ENCODE results near the gene BBS9. TPM values are rescaled to one million over a fixed set of nuclear protein-coding genes. Genes with fewer than 3 reads are reported as not detected.

Gene BBS9
- polyA plus RNA-seq, 1 experiment = 6.5 TPM

DNA sequence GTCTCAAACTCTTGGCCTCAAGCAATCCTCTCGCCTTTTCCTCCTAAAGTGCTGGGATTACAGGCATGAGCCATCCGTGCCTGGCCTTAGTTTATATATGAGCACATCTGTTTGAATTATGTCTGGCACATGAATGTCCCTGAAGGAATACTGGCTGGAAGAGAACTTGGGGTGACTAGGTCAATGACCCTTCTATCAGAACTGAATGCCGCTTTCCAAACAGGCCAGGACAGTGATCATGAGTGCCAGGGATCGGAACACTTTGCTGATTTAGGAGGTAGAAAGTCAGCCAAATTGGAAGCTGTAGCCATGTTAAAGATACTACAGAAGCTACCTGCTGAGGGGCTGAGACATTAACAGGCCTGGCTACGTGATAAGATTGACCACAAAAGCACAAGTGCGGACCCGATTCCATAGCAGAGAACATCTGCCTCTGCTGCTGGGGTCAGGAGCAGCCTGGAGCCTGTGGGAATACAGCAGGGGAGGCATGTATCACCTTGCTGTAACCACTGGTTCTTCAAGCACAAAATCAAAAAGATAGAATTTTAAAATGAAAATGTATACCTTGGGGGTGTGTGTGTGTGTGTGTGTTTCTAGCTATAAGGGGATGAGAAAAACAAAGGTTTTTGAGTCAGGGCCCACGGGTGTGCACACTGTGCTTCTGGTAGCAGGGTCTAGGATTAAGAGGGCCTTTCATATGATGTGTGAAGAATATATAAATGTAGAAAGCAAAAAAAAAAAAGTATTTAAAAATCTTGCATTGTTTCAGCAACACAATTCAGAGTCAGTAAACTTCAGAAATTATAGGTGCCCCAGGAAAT lies 293.7 kb downstream of the BBS9 start:
- no peaks in the 10 kb centered on the region for H3K36me3 ChIP-seq (ENCODE audit: control insufficient read depth, insufficient read depth, low read length)
- TF ChIP-seq, protein P1, sequence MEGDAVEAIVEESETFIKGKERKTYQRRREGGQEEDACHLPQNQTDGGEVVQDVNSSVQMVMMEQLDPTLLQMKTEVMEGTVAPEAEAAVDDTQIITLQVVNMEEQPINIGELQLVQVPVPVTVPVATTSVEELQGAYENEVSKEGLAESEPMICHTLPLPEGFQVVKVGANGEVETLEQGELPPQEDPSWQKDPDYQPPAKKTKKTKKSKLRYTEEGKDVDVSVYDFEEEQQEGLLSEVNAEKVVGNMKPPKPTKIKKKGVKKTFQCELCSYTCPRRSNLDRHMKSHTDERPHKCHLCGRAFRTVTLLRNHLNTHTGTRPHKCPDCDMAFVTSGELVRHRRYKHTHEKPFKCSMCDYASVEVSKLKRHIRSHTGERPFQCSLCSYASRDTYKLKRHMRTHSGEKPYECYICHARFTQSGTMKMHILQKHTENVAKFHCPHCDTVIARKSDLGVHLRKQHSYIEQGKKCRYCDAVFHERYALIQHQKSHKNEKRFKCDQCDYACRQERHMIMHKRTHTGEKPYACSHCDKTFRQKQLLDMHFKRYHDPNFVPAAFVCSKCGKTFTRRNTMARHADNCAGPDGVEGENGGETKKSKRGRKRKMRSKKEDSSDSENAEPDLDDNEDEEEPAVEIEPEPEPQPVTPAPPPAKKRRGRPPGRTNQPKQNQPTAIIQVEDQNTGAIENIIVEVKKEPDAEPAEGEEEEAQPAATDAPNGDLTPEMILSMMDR (IDR thresholded peaks at IDR 0.05; ENCODE audit: insufficient read depth, low read depth, low read length) = no peak
- DNase-seq (ENCODE audit: low read depth) = no peak
- no peaks in the 10 kb centered on the region for H3K27me3 ChIP-seq (ENCODE audit: control insufficient read depth, insufficient read depth, low read length)
- CTCF ChIA-PET = interaction anchor here (0.6 to 1.7 kb wide), 4 partner anchors 12 to 510 kb away, joined by 3 to 5 read pairs (median 4); no protein-coding TSS in a partner anchor
- no peak overlapping the region for H3K4me3 ChIP-seq (ENCODE audit: low read depth, low read length)
- POLR2A ChIA-PET = no interaction called here

DNA sequence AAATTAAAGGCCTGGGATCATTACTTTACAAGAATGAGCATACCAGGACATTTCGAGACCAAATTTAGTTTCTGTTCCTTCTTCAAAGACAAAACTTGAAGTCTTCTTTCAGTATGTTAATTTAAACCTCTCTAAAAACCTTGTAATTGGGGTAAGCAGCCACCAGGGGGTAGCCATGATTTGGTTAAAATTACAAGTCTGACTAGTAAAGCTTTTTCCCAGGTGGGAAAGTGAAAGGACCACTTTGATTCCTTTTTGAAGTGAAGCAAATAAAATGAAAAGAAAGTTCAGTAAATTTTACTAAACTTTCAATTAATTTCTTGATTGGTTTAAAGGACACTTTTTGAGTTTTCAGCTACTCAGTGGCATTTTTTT lies 294.3 kb downstream of the BBS9 start:
- ChIA-PET CTCF (interaction anchor here (1.1 to 1.7 kb wide), 3 partner anchors 12 to 509 kb away, joined by 3 to 5 read pairs (median 5); no protein-coding TSS in a partner anchor), POLR2A (no interaction called here)
- Histone ChIP-seq H3K36me3 (ENCODE audit: control insufficient read depth, insufficient read depth, low read length) (no peaks in the 10 kb centered on the region), H3K4me3 (ENCODE audit: low read depth, low read length) (no peak overlapping the region), H3K27me3 (ENCODE audit: control insufficient read depth, insufficient read depth, low read length) (no peaks in the 10 kb centered on the region)
- DNase-seq (ENCODE audit: low read depth) = no peak
- TF ChIP-seq, protein P1 (IDR thresholded peaks at IDR 0.05; ENCODE audit: insufficient read depth, low read depth, low read length) = no peak

DNA sequence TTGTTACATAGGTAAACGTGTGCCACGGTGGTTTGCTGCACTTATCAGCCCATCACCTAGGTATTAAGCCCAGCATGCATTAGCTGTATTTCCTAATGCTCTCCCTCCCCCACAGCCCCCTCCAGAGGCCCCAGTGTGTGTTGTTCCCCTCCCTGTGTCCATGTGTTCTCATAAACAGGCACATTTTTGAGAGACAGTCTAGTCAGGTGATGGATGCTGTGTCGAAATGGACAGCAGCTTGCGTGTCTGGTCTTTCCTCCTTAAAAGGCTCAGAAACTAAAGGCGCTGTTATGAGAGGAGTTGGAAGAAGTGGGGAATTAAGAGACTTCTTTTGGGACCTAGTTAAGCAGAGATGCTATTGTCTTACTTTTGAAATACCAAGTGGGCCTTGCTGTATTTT lies 296.0 kb downstream of the BBS9 start:
- no peak overlapping the region for H3K4me3 ChIP-seq (ENCODE audit: low read depth, low read length)

DNA sequence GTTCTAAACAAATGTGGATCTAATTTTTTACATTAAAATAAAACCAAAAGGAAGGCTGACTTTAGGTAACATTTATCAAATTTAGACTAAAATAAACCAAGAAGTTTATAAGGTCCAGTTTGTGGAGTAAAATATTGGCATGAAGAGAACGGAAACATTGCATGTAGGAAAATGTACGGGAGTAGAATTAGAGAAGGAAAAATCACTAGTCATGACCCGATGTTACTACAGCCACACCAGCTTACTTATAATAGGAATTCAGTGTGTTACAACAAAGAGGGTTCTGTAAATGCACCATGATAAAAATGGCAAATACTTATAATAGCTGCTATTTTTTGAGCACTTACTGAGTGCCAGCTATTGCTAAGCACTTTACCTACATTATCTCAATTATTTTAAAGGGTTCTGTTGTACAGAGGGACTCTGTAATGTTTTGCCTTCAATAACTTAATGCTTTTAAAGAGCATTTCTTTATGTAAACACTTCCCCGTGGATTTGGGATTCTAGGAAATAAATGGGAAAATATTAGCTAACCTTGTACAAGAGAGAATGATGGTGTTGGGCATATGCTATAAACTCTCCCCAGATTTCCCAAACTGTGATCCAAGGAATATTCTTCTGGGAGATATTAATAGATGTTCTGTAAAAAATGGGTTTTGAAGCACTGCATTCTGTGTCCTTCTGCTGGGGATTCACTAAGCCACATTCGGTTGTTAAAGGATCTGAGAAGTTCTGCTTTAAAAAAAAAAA lies 296.7 kb downstream of the BBS9 start:
- TF ChIP-seq, protein P1 (IDR thresholded peaks at IDR 0.05; ENCODE audit: insufficient read depth, low read depth, low read length) = no peak
- DNase-seq (ENCODE audit: low read depth) = no peak
- Histone ChIP-seq H3K4me3 (ENCODE audit: low read depth, low read length) (no peak overlapping the region), H3K27me3 (ENCODE audit: control insufficient read depth, insufficient read depth, low read length) (no peaks in the 10 kb centered on the region), H3K36me3 (ENCODE audit: control insufficient read depth, insufficient read depth, low read length) (no peaks in the 10 kb centered on the region)
- ChIA-PET POLR2A (no interaction called here), CTCF (no interaction called here)

More for the DNA sequence above, 296.0 kb downstream of the BBS9 start:
- TF ChIP-seq, protein P1 (IDR thresholded peaks at IDR 0.05; ENCODE audit: insufficient read depth, low read depth, low read length) = no peak
- CTCF ChIA-PET = interaction anchor here (0.7 to 1.5 kb wide), 2 partner anchors 34 to 181 kb away, joined by 3 read pairs; no protein-coding TSS in a partner anchor
- no peak for DNase-seq (ENCODE audit: low read depth)
- Histone ChIP-seq H3K36me3 (ENCODE audit: control insufficient read depth, insufficient read depth, low read length) (no peaks in the 10 kb centered on the region), H3K27me3 (ENCODE audit: control insufficient read depth, insufficient read depth, low read length) (no peaks in the 10 kb centered on the region)
- POLR2A ChIA-PET = no interaction called here

DNA sequence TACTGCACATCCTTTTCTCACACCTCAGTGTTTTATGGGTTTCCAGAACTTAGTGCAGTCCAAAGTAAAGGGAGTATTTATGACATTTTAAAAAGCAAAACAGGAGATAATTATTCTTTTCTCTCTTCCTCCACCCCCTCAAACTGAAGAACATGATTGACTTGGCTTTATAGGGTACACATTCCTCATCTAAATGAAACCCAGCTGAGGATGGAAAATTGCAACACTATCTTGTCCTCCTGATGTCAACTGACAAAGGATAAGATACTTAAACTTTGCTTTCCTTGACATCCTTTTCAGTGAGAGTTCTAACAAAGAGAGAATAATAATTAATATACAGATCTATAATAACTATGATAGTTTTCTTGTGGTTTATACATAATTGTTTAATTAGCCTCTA lies 299.1 kb downstream of the BBS9 start:
- Histone ChIP-seq H3K27me3 (ENCODE audit: control insufficient read depth, insufficient read depth, low read length) (no peaks in the 10 kb centered on the region), H3K36me3 (ENCODE audit: control insufficient read depth, insufficient read depth, low read length) (no peaks in the 10 kb centered on the region), H3K4me3 (ENCODE audit: low read depth, low read length) (no peak overlapping the region)
- CTCF ChIA-PET = interaction anchor here (0.7 to 2.1 kb wide), 3 partner anchors 9 to 892 kb away, joined by 3 to 5 read pairs (median 3); no protein-coding TSS in a partner anchor
- TF ChIP-seq, protein P1 (IDR thresholded peaks at IDR 0.05; ENCODE audit: insufficient read depth, low read depth, low read length) = no peak
- POLR2A ChIA-PET = no interaction called here
- DNase-seq (ENCODE audit: low read depth) = no peak

Data from BJ (cell line).